HepG2 (cell line): Measurements from ENCODE around the gene SEMA7A. TPM values are rescaled to one million over a fixed set of nuclear protein-coding genes. Genes with fewer than 3 reads are reported as not detected.

Experiments used
- ATAC-seq: fragments of 200-7000 bp; cut with Tn5 transposase; 3 replicates; pipeline ENCODE4 v1.9.1; 2020; ENCODE audit warnings: mild to moderate bottlenecking, moderate library complexity
- Bru-seq: library from RNA; stranded (reverse); fragments of 400-500 nt; gene quantifications from one replicate; lab custom pipeline; 2021; lab: Mats Ljungman, UMichigan
- BruChase-seq, 2 experiments: library from RNA; stranded (reverse); fragments of 400-500 nt; gene quantifications; one replicate each; lab custom pipeline; 2021; lab: Mats Ljungman, UMichigan
- BruUV-seq: library from RNA; stranded (reverse); fragments of 400-500 nt; replicated peaks from 2 replicates; lab custom pipeline; 2021; lab: Mats Ljungman, UMichigan
- CTCF ChIA-PET: fragments of 300-600 bp; formaldehyde crosslinking; extraction: SDS; loops from one replicate; lab custom pipeline; 2021; ENCODE audit warnings: low total read pairs, inconsistent platforms, low intra/inter-chr PET ratio; lab: Yijun Ruan, JAX
- POLR2A ChIA-PET: fragments of 350-600 bp; sonication (Branson Sonifier 250); formaldehyde crosslinking; loops from one replicate; lab custom pipeline; 2020; ENCODE audit warnings: antibody characterized with exemption, inconsistent platforms; lab: Yijun Ruan, JAX
- DNase-seq: peaks from one replicate; pipeline ENCODE4 v3.0.0-alpha.2; 2015; ENCODE audit warnings: low spot score
- FAIRE-seq: peaks from 3 replicates; lab custom pipeline; 2011; peaks lifted over from hg19 to GRCh38; lab: Jason Lieb, UNC
- H2AFZ ChIP-seq: one replicate; pipeline ENCODE4 v1.6.1; 2011; ENCODE audit warnings: low read length, inconsistent platforms
- H3K27ac ChIP-seq: fragments of 300-600 bp; 3 replicates; pipeline ENCODE4 v1.8.0; 2011; ENCODE audit warnings: mixed run types, mild to moderate bottlenecking, mixed read lengths, low read length, inconsistent platforms; ENCODE audit not compliant: insufficient read depth; ENCODE audit errors: extremely low read length
- H3K27me3 ChIP-seq, 2 experiments: fragments of 200-600 bp in 1 of 2; 2 replicates in 1 of 2; 3 replicates in 1 of 2; pipeline versions ENCODE4 v1.6.0 to v1.8.0; 2011; ENCODE audit warnings: low read length in 2 of 2, mild to moderate bottlenecking in 2 of 2, moderate library complexity in 2 of 2, inconsistent platforms in 1 of 2; ENCODE audit not compliant: insufficient read depth in 2 of 2, control insufficient read depth in 1 of 2
- H3K36me3 ChIP-seq, 2 experiments: fragments of 200-600 bp in 1 of 2; replicated peaks in 1 of 2; 2 replicates in 1 of 2; 3 replicates in 1 of 2; pipeline versions ENCODE4 v1.5.1 to v1.8.0; 2011; ENCODE audit warnings: low read length in 2 of 2, inconsistent platforms in 1 of 2; ENCODE audit not compliant: insufficient read depth in 2 of 2, control insufficient read depth in 1 of 2
- H3K4me1 ChIP-seq: 2 replicates; pipeline ENCODE4 v1.5.1; 2012; ENCODE audit warnings: low read length, inconsistent platforms; ENCODE audit not compliant: insufficient read depth
- H3K4me2 ChIP-seq: 2 replicates; pipeline ENCODE4 v1.6.0; 2011; ENCODE audit warnings: low read depth, low read length, inconsistent platforms
- H3K4me3 ChIP-seq, 3 experiments: fragments of 200-600 bp in 1 of 3; sonication (generic), shearing (Covaris generic) in 1 of 3; replicated peaks in 1 of 3; 2 replicates each; pipeline ENCODE4 v1.5.1; 2011 to 2016; ENCODE audit warnings: low read length in 3 of 3, inconsistent platforms in 2 of 3, low read depth in 2 of 3, mild to moderate bottlenecking in 2 of 3, control low read depth in 1 of 3, mixed read lengths in 1 of 3; ENCODE audit not compliant: insufficient read depth in 1 of 3
- H3K79me2 ChIP-seq: one replicate; pipeline ENCODE4 v1.6.1; 2011; ENCODE audit warnings: low read length, inconsistent platforms; ENCODE audit not compliant: insufficient read depth
- H3K9ac ChIP-seq: 2 replicates; pipeline ENCODE4 v1.6.0; 2011; ENCODE audit warnings: mild to moderate bottlenecking, low read depth, low read length, inconsistent platforms; ENCODE audit not compliant: insufficient read depth
- H3K9me3 ChIP-seq: 2 replicates; pipeline ENCODE4 v1.5.1; 2012; ENCODE audit warnings: mild to moderate bottlenecking, low read length
- H4K20me1 ChIP-seq: 2 replicates; pipeline ENCODE4 v1.6.0; 2011; ENCODE audit warnings: inconsistent platforms, mild to moderate bottlenecking, low read length, moderate library complexity; ENCODE audit not compliant: insufficient read depth
- EP300 ChIP-seq, 3 experiments: sonication (generic) in 1 of 3; formaldehyde crosslinking in 1 of 3; IDR thresholded peaks; 2 replicates each; pipeline versions ENCODE4 v1.5.1 to v1.6.1; 2011 to 2020; ENCODE audit warnings: low read depth in 2 of 3, low read length in 2 of 3, borderline replicate concordance in 1 of 3, improper control_type of control experiment in 1 of 3, mild to moderate bottlenecking in 1 of 3, missing genetic modification reagents in 1 of 3, moderate library complexity in 1 of 3
- FOXP1 ChIP-seq, 2 experiments: fragments of 450-650 bp in 1 of 2; IDR thresholded peaks; 2 replicates each; pipeline ENCODE4 v1.6.1; 2017 to 2018; ENCODE audit warnings: antibody characterized with exemption in 1 of 2
- KDM2A ChIP-seq: sonication (generic); formaldehyde crosslinking; IDR thresholded peaks from 2 replicates; pipeline ENCODE4 v1.4.0; 2020; ENCODE audit warnings: low read depth, missing genetic modification reagents, borderline replicate concordance
- KMT2B ChIP-seq: IDR thresholded peaks from 2 replicates; pipeline ENCODE4 v1.6.1; 2016; ENCODE audit warnings: missing genetic modification reagents, missing compliant biosample characterization
- MTERF4 ChIP-seq: sonication (generic); formaldehyde crosslinking; IDR thresholded peaks from 2 replicates; pipeline ENCODE4 v1.8.0; 2023; ENCODE audit warnings: mild to moderate bottlenecking, missing genetic modification reagents
- MTF1 ChIP-seq: sonication (generic); formaldehyde crosslinking; IDR thresholded peaks from 2 replicates; pipeline ENCODE4 v1.5.0; 2020; ENCODE audit warnings: missing genetic modification reagents
- NFKB2 ChIP-seq: sonication (generic); formaldehyde crosslinking; IDR thresholded peaks from 2 replicates; pipeline ENCODE4 v1.4.0; 2020; ENCODE audit warnings: missing genetic modification reagents, borderline replicate concordance
- SOX6 ChIP-seq, 2 experiments: fragments of 450-650 bp in 1 of 2; sonication (generic) in 1 of 2; formaldehyde crosslinking in 1 of 2; IDR thresholded peaks; 2 replicates each; pipeline versions ENCODE4 v1.4.0 to v1.6.1; 2017 to 2020; ENCODE audit warnings: antibody characterized with exemption in 1 of 2, mild to moderate bottlenecking in 1 of 2, missing genetic modification reagents in 1 of 2
- THAP8 ChIP-seq: sonication (generic); formaldehyde crosslinking; IDR thresholded peaks from 2 replicates; pipeline ENCODE4 v1.5.1; 2020; ENCODE audit warnings: missing genetic modification reagents, mild to moderate bottlenecking, borderline replicate concordance
- ZNF180 ChIP-seq: sonication (generic); formaldehyde crosslinking; IDR thresholded peaks from 2 replicates; pipeline ENCODE4 v1.4.0; 2020; ENCODE audit warnings: low read depth, missing genetic modification reagents, borderline replicate concordance
- ZNF354B ChIP-seq: sonication (generic); formaldehyde crosslinking; IDR thresholded peaks from 2 replicates; pipeline ENCODE4 v1.8.0; 2022; ENCODE audit warnings: mild to moderate bottlenecking, missing genetic modification reagents
- ZNF816 ChIP-seq: sonication (generic); formaldehyde crosslinking; IDR thresholded peaks from 2 replicates; pipeline ENCODE4 v1.8.0; 2022; ENCODE audit warnings: missing genetic modification reagents, mild to moderate bottlenecking, borderline replicate concordance
- WGBS: methylation state at CpG from one replicate; pipeline ENCODE4 v1.1.6; 2017; ENCODE audit warnings: low lambda C conversion rate; 5-methylcytosine and 5-hydroxymethylcytosine counted together
- in situ Hi-C: cut with HindIII; loops from 2 replicates; pipeline ENCODE4 v1.10.0; 2017; ENCODE audit warnings: low pct_unique_long_range_greater_than_20kb; ENCODE audit not compliant: extremely low pct_ligation_motif_present
- intact Hi-C: fragments of 100-400 bp; cut with micrococcal nuclease; formaldehyde crosslinking; loops from one replicate; pipeline ENCODE4 v1.10.0; 2022; ENCODE audit not compliant: unreplicated experiment
- long read RNA-seq, 2 experiments: library from RNA in 1 of 2; library from polyadenylated mRNA in 1 of 2; stranded (forward) in 1 of 2; unstranded in 1 of 2; transcript quantifications; one replicate each; pipeline ENCODE4 v2.0.0, GENCODE V29; 2019 to 2022
- polyA minus RNA-seq, 3 experiments: library from RNA; depleted of rRNA, polyadenylated mRNA; stranded (reverse); fragments of >200 nt; gene quantifications; 2 replicates each; pipeline ENCODE4 v1.2.3, GENCODE V29; 2011; ENCODE audit warnings: low replicate concordance in 1 of 3
- polyA plus RNA-seq, 8 experiments: library from polyadenylated mRNA; depleted of rRNA in 3 of 8; stranded (reverse) in 7 of 8; unstranded in 1 of 8; fragments of >200 nt; fragmentation: Illumina TruSeq in 4 of 8; extraction: Trizol in 4 of 8; gene quantifications; 2 replicates each; pipeline versions ENCODE4 v1.2.1 to v1.2.3, GENCODE V29; 2011 to 2016; ENCODE audit warnings: low read depth in 4 of 8, missing spikeins in 1 of 8, mixed read lengths in 1 of 8; ENCODE audit not compliant: insufficient read depth in 1 of 8
- total RNA-seq, 5 experiments: library from RNA; depleted of rRNA; stranded (reverse); fragments of >200 nt; fragmentation: Illumina TruSeq; extraction: Trizol; gene quantifications; 2 replicates each; pipeline ENCODE4 v1.2.3, GENCODE V29; 2016; ENCODE audit warnings: low read depth in 1 of 5
- TF ChIP-seq, protein P1 (sequence below): sonication (generic); formaldehyde crosslinking; IDR thresholded peaks from 2 replicates; pipeline ENCODE4 v1.4.0; 2020; ENCODE audit warnings: missing genetic modification reagents

Gene SEMA7A
- total RNA-seq (2016; rRNA removed; fragmentation: Illumina TruSeq; extraction: Trizol): 7.1 and 15.8 TPM in 2 replicates
- 6.7 and 6.9 TPM in 2 replicates for total RNA-seq (2016; cell fraction: cytosol; rRNA removed; fragmentation: Illumina TruSeq; extraction: Trizol; ENCODE audit: low read depth)
- 5.8 and 16.8 TPM in 2 replicates for total RNA-seq (2016; cell fraction: insoluble cytoplasmic fraction; rRNA removed; fragmentation: Illumina TruSeq; extraction: Trizol)
- 6.1 and 7.5 TPM in 2 replicates for total RNA-seq (2016; cell fraction: membrane; rRNA removed; fragmentation: Illumina TruSeq; extraction: Trizol)
- total RNA-seq (2016; cell fraction: nucleus; rRNA removed; fragmentation: Illumina TruSeq; extraction: Trizol): 18.1 and 21.2 TPM in 2 replicates
- polyA plus RNA-seq (2011; rRNA removed): 9.0 and 11.3 TPM in 2 replicates
- polyA plus RNA-seq (2011; cell fraction: cytosol; rRNA removed): 9.5 and 11.5 TPM in 2 replicates
- 27.8 and 40.2 TPM in 2 replicates for polyA plus RNA-seq (2011; cell fraction: nucleus; rRNA removed)
- 6.1 and 9.1 TPM in 2 replicates for polyA plus RNA-seq (2012)
- polyA plus RNA-seq (2016; cell fraction: cytosol; fragmentation: Illumina TruSeq; extraction: Trizol; ENCODE audit: low read depth): 0.77 and 0.90 TPM in 2 replicates
- polyA plus RNA-seq (2016; cell fraction: insoluble cytoplasmic fraction; fragmentation: Illumina TruSeq; extraction: Trizol; ENCODE audit: low read depth): 3.7 and 5.2 TPM in 2 replicates
- 2.0 and 2.2 TPM in 2 replicates for polyA plus RNA-seq (2016; cell fraction: membrane; fragmentation: Illumina TruSeq; extraction: Trizol; ENCODE audit: low read depth)
- 40.2 and 42.1 TPM in 2 replicates for polyA plus RNA-seq (2016; cell fraction: nucleus; fragmentation: Illumina TruSeq; extraction: Trizol; ENCODE audit: insufficient read depth, low read depth)
- 1.2 and 27.6 TPM in 2 replicates for polyA minus RNA-seq (2011; rRNA and poly(A)+ RNA removed; ENCODE audit: low replicate concordance)
- 8.8 and 9.2 TPM in 2 replicates for polyA minus RNA-seq (2011; cell fraction: cytosol; rRNA and poly(A)+ RNA removed)
- 13.6 and 14.7 TPM in 2 replicates for polyA minus RNA-seq (2011; cell fraction: nucleus; rRNA and poly(A)+ RNA removed)
- percentile 78 among the genes with signal in this experiment for Bru-seq, nascent RNA
- percentile 79 among the genes with signal in this experiment for BruChase-seq, experiment 1, labeled RNA remaining after a 6-hour chase
- percentile 79 among the genes with signal in this experiment for BruChase-seq, experiment 2, labeled RNA remaining after a 2-hour chase
- long read RNA-seq, experiment 1, partial matches to known transcripts: 0 of 3 reads
- long read RNA-seq, experiment 1, other reads (novel, unspliced or antisense): 1 of 3 reads
- long read RNA-seq, experiment 2, transcript SEMA7A-201 (14 exons, 3,376 nt): major isoform, 15 of 40 reads
- long read RNA-seq, experiment 2, partial matches to known transcripts: 6 of 40 reads
- long read RNA-seq, experiment 2, other reads (novel, unspliced or antisense): 18 of 40 reads

GRCh38 chr15:74433592-74434262, at the start of gene SEMA7A:
Gene SEMA7A, minus strand, starts transcription at chr15:74433958. Its CDS starts 40 bp downstream, at chr15:74433918.
- H3K27me3 ChIP-seq: no peaks in the 10 kb centered on the region
- peaks cover 42% of the 10 kb centered on the region for H3K79me2 ChIP-seq
- H3K4me3 ChIP-seq: peak within 1 kb of the TSS; percentile 80 to 95 (median 87)
- H3K9ac ChIP-seq: peak within 1 kb of the TSS; percentile 84
- H4K20me1 ChIP-seq: peaks cover 16% of the 10 kb centered on the region
- 7% methylated on average over 3 of the region's 75 CpGs for WGBS
- peaks cover 12 to 19% of the 10 kb centered on the region in 2 experiments; a peak in 4 of 5 replicates for H3K36me3 ChIP-seq
- no peak for FAIRE-seq
- H3K4me2 ChIP-seq: peak within 1 kb of the TSS; percentile 75
- intact Hi-C loops: no loop called here
- ChIA-PET CTCF (interaction anchor here (1.4 kb wide), 1 partner anchor 59 kb away, joined by 3 read pairs; no protein-coding TSS in a partner anchor), POLR2A (interaction anchor here (0.6 to 9.8 kb wide), 14 partner anchors 8 to 107 kb away, joined by 3 to 140 read pairs (median 4); partner anchors contain the start of genes ARID3B and UBL7)
- peaks cover 67% of the 10 kb centered on the region for H3K4me1 ChIP-seq
- in situ Hi-C loops: loop anchor here (5.0 kb wide), 1 partner anchor 46 kb away; no protein-coding TSS in a partner anchor
- no TSS peak for BruUV-seq
- DNase-seq: peak; percentile 64
- no peak within 1 kb of the TSS for H2AFZ ChIP-seq
- peak within 1 kb of the TSS; percentile 66 for H3K27ac ChIP-seq
- peak; percentile 82 for ATAC-seq
- no peaks in the 10 kb centered on the region for H3K9me3 ChIP-seq
- no peak for TF ChIP-seq FOXP1 (IDR thresholded peaks at IDR 0.05)
- TF ChIP-seq FOXP1 (CRISPR knock-in tag; IDR thresholded peaks at IDR 0.05): no peak
- TF ChIP-seq MTF1 (CRISPR knock-in tag): no peak
- TF ChIP-seq THAP8: no peak
- no peak for TF ChIP-seq ZNF816 (CRISPR knock-in tag)
- TF ChIP-seq ZNF354B (CRISPR knock-in tag): no peak
- no peak for TF ChIP-seq KMT2B (CRISPR knock-in tag)
- no peak for TF ChIP-seq ZNF180 (CRISPR knock-in tag)
- peak; percentile 36; the same call in 1 of the 2 replicates for TF ChIP-seq NFKB2 (CRISPR knock-in tag)
- no peak for TF ChIP-seq MTERF4 (CRISPR knock-in tag)
- TF ChIP-seq SOX6 (IDR thresholded peaks at IDR 0.05): no peak
- TF ChIP-seq SOX6 (CRISPR knock-in tag; IDR thresholded peaks at IDR 0.05): no peak
- TF ChIP-seq KDM2A: peak; percentile 68
- TF ChIP-seq, protein P1, sequence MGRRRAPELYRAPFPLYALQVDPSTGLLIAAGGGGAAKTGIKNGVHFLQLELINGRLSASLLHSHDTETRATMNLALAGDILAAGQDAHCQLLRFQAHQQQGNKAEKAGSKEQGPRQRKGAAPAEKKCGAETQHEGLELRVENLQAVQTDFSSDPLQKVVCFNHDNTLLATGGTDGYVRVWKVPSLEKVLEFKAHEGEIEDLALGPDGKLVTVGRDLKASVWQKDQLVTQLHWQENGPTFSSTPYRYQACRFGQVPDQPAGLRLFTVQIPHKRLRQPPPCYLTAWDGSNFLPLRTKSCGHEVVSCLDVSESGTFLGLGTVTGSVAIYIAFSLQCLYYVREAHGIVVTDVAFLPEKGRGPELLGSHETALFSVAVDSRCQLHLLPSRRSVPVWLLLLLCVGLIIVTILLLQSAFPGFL (CRISPR knock-in tag): no peak
- TF ChIP-seq EP300 (IDR thresholded peaks at IDR 0.05; ENCODE audit: low read depth in 2 of 2, low read length in 2 of 2): no peak
- TF ChIP-seq EP300 (CRISPR knock-in tag; IDR thresholded peaks at IDR 0.05; ENCODE audit: borderline replicate concordance): no peak
